Smooth muscle cell (in vitro differentiated cells): Measurements from ENCODE around the gene SEMA4C. TPM values are rescaled to one million over a fixed set of nuclear protein-coding genes. Genes with fewer than 3 reads are reported as not detected.

Experiments used
- DNase-seq: peaks from one replicate; lab custom pipeline; 2025; ENCODE audit not compliant: unreplicated experiment; lab: John Stamatoyannopoulos, UW
- H2AFZ ChIP-seq: fragments of 200-600 bp; sonication (generic); 2 replicates; pipeline ENCODE4 v1.6.0; 2016; ENCODE audit warnings: antibody characterized with exemption, low read depth, mild to moderate bottlenecking
- H3F3A ChIP-seq: fragments of 200-600 bp; sonication (generic); 2 replicates; pipeline ENCODE4 v1.6.0; 2017; ENCODE audit warnings: antibody characterized with exemption, low read depth
- H3K27ac ChIP-seq: fragments of 200-600 bp; sonication (generic); 2 replicates; pipeline ENCODE4 v1.5.1; 2016; ENCODE audit warnings: low read depth, mild to moderate bottlenecking
- H3K27me3 ChIP-seq: fragments of 200-600 bp; sonication (generic); 2 replicates; pipeline ENCODE4 v1.6.1; 2016; ENCODE audit warnings: low read depth, mild to moderate bottlenecking
- H3K36me3 ChIP-seq: fragments of 200-600 bp; sonication (generic); 2 replicates; pipeline ENCODE4 v1.5.1; 2016; ENCODE audit warnings: low read depth
- H3K4me1 ChIP-seq: fragments of 200-600 bp; sonication (generic); 2 replicates; pipeline ENCODE4 v1.5.1; 2016; ENCODE audit warnings: low read depth
- H3K4me2 ChIP-seq: fragments of 200-600 bp; sonication (generic); 2 replicates; pipeline ENCODE4 v1.6.0; 2016; ENCODE audit warnings: mild to moderate bottlenecking
- H3K4me3 ChIP-seq: fragments of 200-600 bp; sonication (generic); 2 replicates; pipeline ENCODE4 v1.5.1; 2016; ENCODE audit warnings: mild to moderate bottlenecking
- H3K79me2 ChIP-seq: fragments of 200-600 bp; sonication (generic); 2 replicates; pipeline ENCODE4 v1.6.0; 2016; ENCODE audit warnings: low read depth, mild to moderate bottlenecking
- H3K9ac ChIP-seq: fragments of 200-600 bp; sonication (generic); 2 replicates; pipeline ENCODE4 v1.6.0; 2016; ENCODE audit warnings: low read depth
- H3K9me3 ChIP-seq: fragments of 200-600 bp; sonication (generic); replicated peaks from 2 replicates; pipeline ENCODE4 v1.5.1; 2016; ENCODE audit warnings: low read depth
- H4K20me1 ChIP-seq: fragments of 200-600 bp; sonication (generic); 2 replicates; pipeline ENCODE4 v1.6.0; 2016; ENCODE audit warnings: low read depth
- CTCF ChIP-seq: fragments of 200-600 bp; sonication (generic); IDR thresholded peaks from 2 replicates; pipeline ENCODE4 v1.5.1; 2017; ENCODE audit warnings: borderline replicate concordance, mild to moderate bottlenecking, antibody characterized with exemption; ENCODE audit not compliant: insufficient read depth, poor library complexity, severe bottlenecking
- WGBS: methylation state at CpG from one replicate; pipeline ENCODE4 v1.1.7; 2016; ENCODE audit warnings: low lambda C conversion rate; 5-methylcytosine and 5-hydroxymethylcytosine counted together
- polyA plus RNA-seq: library from polyadenylated mRNA; unstranded; fragments of >200 nt; fragmentation: Nextera tagmentation; extraction: Ambion mirVana; gene quantifications from 2 replicates; pipeline ENCODE4 v1.2.1, GENCODE V29; 2016
- total RNA-seq: library from RNA; depleted of rRNA; stranded (reverse); fragments of >200 nt; gene quantifications from 2 replicates; pipeline ENCODE4 v1.2.3, GENCODE V29; 2014

The SEMA4C gene
- total RNA-seq (41.0 and 42.0 TPM in 2 replicates), polyA plus RNA-seq (39.3 and 40.7 TPM in 2 replicates)

- Histone ChIP-seq H3K36me3 (no peaks in the 10 kb centered on the region), H3F3A (peaks cover 28% of the 10 kb centered on the region), H3K79me2 (peaks cover 50% of the 10 kb centered on the region), H3K4me3 (peak within 1 kb of the TSS; percentile 91), H3K27me3 (no peaks in the 10 kb centered on the region), H3K4me1 (peaks cover 20% of the 10 kb centered on the region), H3K9me3 (no peaks in the 10 kb centered on the region), H4K20me1 (peaks cover 33% of the 10 kb centered on the region), H3K4me2 (peak within 1 kb of the TSS; percentile 95), H2AFZ (peak within 1 kb of the TSS; percentile 80), H3K9ac (peak within 1 kb of the TSS; percentile 94), H3K27ac (peak within 1 kb of the TSS; percentile 80)
- no peak for TF ChIP-seq CTCF
- no peak for DNase-seq
- 2% methylated on average over 27 of the region's 93 CpGs for WGBS
These were observed at the start of gene SEMA4C for GRCh38 chr2:96869822-96870625. SEMA4C (minus strand) TSS chr2:96870080; CDS start chr2:96867886, 2,194 bp downstream.

GRCh38 chr2:96918754-96919550 lies 49.1 kb upstream of the SEMA4C start:
- peak overlapping the region; percentile 9 for H3K9ac ChIP-seq
- no peaks in the 10 kb centered on the region for H4K20me1 ChIP-seq
- H3K4me1 ChIP-seq: peaks cover 17% of the 10 kb centered on the region
- H2AFZ ChIP-seq: peak overlapping the region; percentile 38
- no peaks in the 10 kb centered on the region for H3K27me3 ChIP-seq
- H3K27ac ChIP-seq: peak overlapping the region; percentile 83
- H3K79me2 ChIP-seq: no peaks in the 10 kb centered on the region
- 26% methylated on average over 19 of the region's 19 CpGs for WGBS
- H3K4me2 ChIP-seq: peak overlapping the region; percentile 55
- H3K36me3 ChIP-seq: no peaks in the 10 kb centered on the region
- TF ChIP-seq CTCF: no peak
- H3F3A ChIP-seq: peaks cover 21% of the 10 kb centered on the region
- no peaks in the 10 kb centered on the region for H3K9me3 ChIP-seq
- DNase-seq: no peak
- no peak overlapping the region for H3K4me3 ChIP-seq

- H3K27ac ChIP-seq: peak overlapping the region; percentile 83
- H4K20me1 ChIP-seq: no peaks in the 10 kb centered on the region
- H3F3A ChIP-seq: peaks cover 21% of the 10 kb centered on the region
- H3K4me3 ChIP-seq: no peak overlapping the region
- no peaks in the 10 kb centered on the region for H3K79me2 ChIP-seq
- peak overlapping the region; percentile 38 for H2AFZ ChIP-seq
- peaks cover 18% of the 10 kb centered on the region for H3K4me1 ChIP-seq
- H3K36me3 ChIP-seq: no peaks in the 10 kb centered on the region
- H3K27me3 ChIP-seq: no peaks in the 10 kb centered on the region
- no peak for TF ChIP-seq CTCF
- H3K9ac ChIP-seq: peak overlapping the region; percentile 2
- H3K9me3 ChIP-seq: no peaks in the 10 kb centered on the region
- DNase-seq: no peak
- H3K4me2 ChIP-seq: peak overlapping the region; percentile 55
These were observed 48.3 kb upstream of the SEMA4C start for GRCh38 chr2:96918092-96918753.
